Activated CD4-positive, alpha-beta memory T cell treated with anti-CD3 and anti-CD28 coated beads for 36 hours (primary cell): ENCODE results near the gene ZRSR2. TPM values are rescaled to one million over a fixed set of nuclear protein-coding genes. Genes with fewer than 3 reads are reported as not detected.

Experiments used
- CTCF ChIA-PET: fragments of 350-600 bp; sonication (Branson Sonifier 250); formaldehyde crosslinking; loops from one replicate; lab custom pipeline; 2021; ENCODE audit warnings: antibody characterized with exemption, inconsistent platforms; lab: Charles Lee
- POLR2A ChIA-PET: fragments of 350-600 bp; sonication (Branson Sonifier 250); formaldehyde crosslinking; loops from one replicate; lab custom pipeline; 2021; ENCODE audit warnings: antibody characterized with exemption; lab: Charles Lee
- DNase-seq: peaks from one replicate; pipeline ENCODE4 v3.0.0-alpha.2; 2020
- H3K27ac Mint-ChIP-seq: one replicate; pipeline ENCODE4 v1.8.0; 2021; ENCODE audit warnings: mixed read lengths
- H3K27me3 Mint-ChIP-seq: one replicate; pipeline ENCODE4 v1.8.0; 2021; ENCODE audit warnings: mixed read lengths
- H3K36me3 Mint-ChIP-seq: one replicate; pipeline ENCODE4 v1.8.0; 2021; ENCODE audit warnings: mixed read lengths
- H3K4me1 Mint-ChIP-seq: one replicate; pipeline ENCODE4 v1.8.0; 2021; ENCODE audit warnings: low read depth, mixed read lengths
- H3K4me3 Mint-ChIP-seq: one replicate; pipeline ENCODE4 v1.8.0; 2021; ENCODE audit warnings: mild to moderate bottlenecking, mixed read lengths
- H3K9me3 Mint-ChIP-seq: one replicate; pipeline ENCODE4 v1.8.0; 2021; ENCODE audit warnings: mixed read lengths
- intact Hi-C: fragments of 100-400 bp; cut with micrococcal nuclease; formaldehyde crosslinking; loops from one replicate; pipeline ENCODE4 v1.15.1; 2023
- total RNA-seq, 2 experiments: library from RNA; stranded (reverse); gene quantifications; one replicate each; pipeline ENCODE4 v1.2.3, GENCODE V29; 2021

The ZRSR2 gene
- total RNA-seq, 2 experiments from 2014 or later, result 16.2 to 17.3 TPM

GRCh38 chrX:15808254-15808653 is 18.0 kb downstream of the ZRSR2 start:
- no peak for DNase-seq
- Mint-ChIP-seq H3K9me3 (no peaks in the 10 kb centered on the region), H3K4me3 (no peak overlapping the region), H3K36me3 (peaks cover 25% of the 10 kb centered on the region), H3K27ac (no peak overlapping the region), H3K4me1 (no peaks in the 10 kb centered on the region), H3K27me3 (no peaks in the 10 kb centered on the region)
- ChIA-PET POLR2A (no interaction called here), CTCF (no interaction called here)
- intact Hi-C loops, result no loop called here

GRCh38 chrX:15812192-15812938 is 22.1 kb downstream of the ZRSR2 start:
- no peak overlapping the region for H3K27ac Mint-ChIP-seq
- H3K27me3 Mint-ChIP-seq, result no peaks in the 10 kb centered on the region
- ChIA-PET CTCF (interaction anchor here (0.6 kb wide), 1 partner anchor 1877 kb away, joined by 3 read pairs; no protein-coding TSS in a partner anchor), POLR2A (no interaction called here)
- DNase-seq, result no peak
- peaks cover 26% of the 10 kb centered on the region for H3K4me1 Mint-ChIP-seq
- H3K4me3 Mint-ChIP-seq, result no peak overlapping the region
- H3K9me3 Mint-ChIP-seq, result no peaks in the 10 kb centered on the region
- H3K36me3 Mint-ChIP-seq, result peaks cover 16% of the 10 kb centered on the region
- intact Hi-C loops, result no loop called here

GRCh38 chrX:15813416-15813815 is 23.1 kb downstream of the ZRSR2 start:
- peaks cover 19% of the 10 kb centered on the region for H3K36me3 Mint-ChIP-seq
- H3K27ac Mint-ChIP-seq, result no peak overlapping the region
- ChIA-PET CTCF (no interaction called here), POLR2A (no interaction called here)
- intact Hi-C loops, result no loop called here
- H3K27me3 Mint-ChIP-seq, result no peaks in the 10 kb centered on the region
- no peak overlapping the region for H3K4me3 Mint-ChIP-seq
- peaks cover 28% of the 10 kb centered on the region for H3K4me1 Mint-ChIP-seq
- no peaks in the 10 kb centered on the region for H3K9me3 Mint-ChIP-seq
- DNase-seq, result no peak

- POLR2A ChIA-PET, result no interaction called here
- intact Hi-C loops, result no loop called here
- peak; percentile 11 for DNase-seq
- peaks cover 17% of the 10 kb centered on the region for H3K36me3 Mint-ChIP-seq
- H3K27ac Mint-ChIP-seq, result no peak overlapping the region
- CTCF ChIA-PET, result interaction anchor here (1.0 kb wide), 1 partner anchor 40 kb away, joined by 3 read pairs; the partner anchor contains the start of gene AP1S2
- H3K4me1 Mint-ChIP-seq, result peaks cover 28% of the 10 kb centered on the region
- H3K9me3 Mint-ChIP-seq, result no peaks in the 10 kb centered on the region
- H3K27me3 Mint-ChIP-seq, result no peaks in the 10 kb centered on the region
- H3K4me3 Mint-ChIP-seq, result no peak overlapping the region
These were observed 24.6 kb downstream of the ZRSR2 start for GRCh38 chrX:15814771-15815365.

GRCh38 chrX:15815779-15816437 is 25.6 kb downstream of the ZRSR2 start:
- CTCF ChIA-PET, result interaction anchor here (0.7 to 1.1 kb wide), 4 partner anchors 13 to 39 kb away, joined by 3 to 4 read pairs (median 4); partner anchors contain the start of genes AP1S2 and ZRSR2
- Mint-ChIP-seq H3K27ac (peak overlapping the region; percentile 23), H3K36me3 (peaks cover 19% of the 10 kb centered on the region), H3K9me3 (no peaks in the 10 kb centered on the region), H3K4me3 (no peak overlapping the region), H3K27me3 (no peaks in the 10 kb centered on the region), H3K4me1 (peaks cover 37% of the 10 kb centered on the region)
- intact Hi-C loops, result loop anchor here (2.0 kb wide), 2 partner anchors 39 to 55 kb away; partner anchors contain the start of gene AP1S2
- POLR2A ChIA-PET, result interaction anchor here (0.9 kb wide), 1 partner anchor 27 kb away, joined by 3 read pairs; no protein-coding TSS in a partner anchor
- DNase-seq, result peak; percentile 46

- peaks cover 23% of the 10 kb centered on the region for H3K36me3 Mint-ChIP-seq
- H3K27ac Mint-ChIP-seq, result peak overlapping the region; percentile 58
- H3K4me3 Mint-ChIP-seq, result no peak overlapping the region
- no peaks in the 10 kb centered on the region for H3K9me3 Mint-ChIP-seq
- H3K27me3 Mint-ChIP-seq, result no peaks in the 10 kb centered on the region
- H3K4me1 Mint-ChIP-seq, result peaks cover 37% of the 10 kb centered on the region
- POLR2A ChIA-PET, result interaction anchor here (0.9 kb wide), 1 partner anchor 27 kb away, joined by 3 read pairs; no protein-coding TSS in a partner anchor
- DNase-seq, result no peak
- CTCF ChIA-PET, result interaction anchor here (0.7 to 1.1 kb wide), 3 partner anchors 13 to 26 kb away, joined by 3 to 4 read pairs (median 4); partner anchors contain the start of gene ZRSR2
- intact Hi-C loops, result loop anchor here (2.0 kb wide), 2 partner anchors 38 to 56 kb away; partner anchors contain the start of gene AP1S2
These were observed 26.1 kb downstream of the ZRSR2 start for GRCh38 chrX:15816438-15816809.

GRCh38 chrX:15816886-15817285 is 26.6 kb downstream of the ZRSR2 start:
- H3K36me3 Mint-ChIP-seq, result peaks cover 23% of the 10 kb centered on the region
- ChIA-PET CTCF (interaction anchor here (0.7 kb wide), 2 partner anchors 12 to 19 kb away, joined by 3 to 4 read pairs; no protein-coding TSS in a partner anchor), POLR2A (no interaction called here)
- DNase-seq, result peak; percentile 44
- H3K4me1 Mint-ChIP-seq, result peaks cover 37% of the 10 kb centered on the region
- H3K9me3 Mint-ChIP-seq, result no peaks in the 10 kb centered on the region
- no peak overlapping the region for H3K4me3 Mint-ChIP-seq
- intact Hi-C loops, result loop anchor here (2.0 kb wide), 2 partner anchors 38 to 56 kb away; partner anchors contain the start of gene AP1S2
- peak overlapping the region; percentile 58 for H3K27ac Mint-ChIP-seq
- no peaks in the 10 kb centered on the region for H3K27me3 Mint-ChIP-seq

GRCh38 chrX:15820106-15821073 is 30.1 kb downstream of the ZRSR2 start:
- Mint-ChIP-seq H3K27me3 (no peaks in the 10 kb centered on the region), H3K36me3 (peaks cover 26% of the 10 kb centered on the region), H3K27ac (peak overlapping the region; percentile 64), H3K9me3 (no peaks in the 10 kb centered on the region), H3K4me3 (no peak overlapping the region), H3K4me1 (peaks cover 31% of the 10 kb centered on the region)
- DNase-seq, result peak; percentile 17
- ChIA-PET POLR2A (no interaction called here), CTCF (interaction anchor here (0.6 to 1.4 kb wide), 2 partner anchors 83 to 923 kb away, joined by 3 to 4 read pairs; partner anchors contain the start of gene CA5B)
- intact Hi-C loops, result no loop called here

- H3K27ac Mint-ChIP-seq, result no peak overlapping the region
- peaks cover 30% of the 10 kb centered on the region for H3K36me3 Mint-ChIP-seq
- ChIA-PET POLR2A (no interaction called here), CTCF (no interaction called here)
- intact Hi-C loops, result no loop called here
- peaks cover 11% of the 10 kb centered on the region for H3K4me1 Mint-ChIP-seq
- H3K9me3 Mint-ChIP-seq, result no peaks in the 10 kb centered on the region
- H3K4me3 Mint-ChIP-seq, result no peak overlapping the region
- no peak for DNase-seq
- no peaks in the 10 kb centered on the region for H3K27me3 Mint-ChIP-seq
These were observed 32.6 kb downstream of the ZRSR2 start for GRCh38 chrX:15822922-15823321.

- Mint-ChIP-seq H3K36me3 (peaks cover 18% of the 10 kb centered on the region), H3K4me3 (no peak overlapping the region), H3K4me1 (no peaks in the 10 kb centered on the region), H3K27me3 (no peaks in the 10 kb centered on the region), H3K27ac (no peak overlapping the region), H3K9me3 (no peaks in the 10 kb centered on the region)
- CTCF ChIA-PET, result interaction anchor here (0.7 kb wide), 1 partner anchor 488 kb away, joined by 3 read pairs; no protein-coding TSS in a partner anchor
- intact Hi-C loops, result no loop called here
- no peak for DNase-seq
- POLR2A ChIA-PET, result no interaction called here
These were observed 35.7 kb downstream of the ZRSR2 start for GRCh38 chrX:15825936-15826335.

GRCh38 chrX:15829217-15829616 is 38.9 kb downstream of the ZRSR2 start:
- H3K4me1 Mint-ChIP-seq, result no peaks in the 10 kb centered on the region
- no peak overlapping the region for H3K4me3 Mint-ChIP-seq
- CTCF ChIA-PET, result interaction anchor here (0.8 kb wide), 1 partner anchor 13 kb away, joined by 4 read pairs; no protein-coding TSS in a partner anchor
- no peaks in the 10 kb centered on the region for H3K27me3 Mint-ChIP-seq
- H3K9me3 Mint-ChIP-seq, result no peaks in the 10 kb centered on the region
- POLR2A ChIA-PET, result no interaction called here
- H3K36me3 Mint-ChIP-seq, result peaks cover 6% of the 10 kb centered on the region
- no peak overlapping the region for H3K27ac Mint-ChIP-seq
- DNase-seq, result no peak
- intact Hi-C loops, result no loop called here
